HG02970 (cell line): ENCODE data around the gene NUP42.
"Not testable (repeated sequence)": the region's sequence is repeated elsewhere in the genome, so short reads cannot be mapped to it uniquely, and the experiment has no call there.

Experiments used
- ATAC-seq: cut with Tn5 transposase; IDR thresholded peaks from one replicate; pipeline ENCODE4 v1.9.1; 2021; ENCODE audit warnings: mild to moderate bottlenecking, moderate library complexity, moderate number of reproducible peaks; ENCODE audit not compliant: unreplicated experiment, low FRiP score

The NUP42 gene

GRCh38 chr7:23197745-23198144 lies 15.9 kb downstream of the NUP42 start:
- ATAC-seq, result not testable (repeated sequence)

- ATAC-seq, result no peak
These were observed 18.5 kb downstream of the NUP42 start for GRCh38 chr7:23200331-23200730.

GRCh38 chr7:23204241-23204640 lies 22.4 kb downstream of the NUP42 start:
- ATAC-seq, result no peak

- ATAC-seq, result no peak
These were observed 23.7 kb downstream of the NUP42 start for GRCh38 chr7:23205577-23205908.

- ATAC-seq, result no peak
These were observed 24.3 kb downstream of the NUP42 start for GRCh38 chr7:23205909-23206767.

GRCh38 chr7:23207021-23207420 lies 25.2 kb downstream of the NUP42 start:
- no peak for ATAC-seq

GRCh38 chr7:23207884-23208283 lies 26.0 kb downstream of the NUP42 start:
- no peak for ATAC-seq

GRCh38 chr7:23208316-23208715 lies 26.5 kb downstream of the NUP42 start:
- ATAC-seq, result no peak

GRCh38 chr7:23210506-23210905 lies 28.7 kb downstream of the NUP42 start:
- no peak for ATAC-seq

- ATAC-seq, result no peak
These were observed 29.7 kb downstream of the NUP42 start for GRCh38 chr7:23211589-23211988.

GRCh38 chr7:23212395-23212794 lies 30.5 kb downstream of the NUP42 start:
- no peak for ATAC-seq

- no peak for ATAC-seq
These were observed 31.0 kb downstream of the NUP42 start for GRCh38 chr7:23212841-23213240.

GRCh38 chr7:23213755-23214154 lies 31.9 kb downstream of the NUP42 start:
- no peak for ATAC-seq

GRCh38 chr7:23214423-23214822 lies 32.6 kb downstream of the NUP42 start:
- no peak for ATAC-seq

GRCh38 chr7:23214938-23215337 lies 33.1 kb downstream of the NUP42 start:
- ATAC-seq, result no peak

GRCh38 chr7:23216021-23216420 lies 34.2 kb downstream of the NUP42 start:
- ATAC-seq, result no peak

GRCh38 chr7:23218196-23218595 lies 36.3 kb downstream of the NUP42 start:
- no peak for ATAC-seq

GRCh38 chr7:23220690-23221305 lies 39.0 kb downstream of the NUP42 start:
- ATAC-seq, result no peak

- no peak for ATAC-seq
These were observed 40.7 kb downstream of the NUP42 start for GRCh38 chr7:23222439-23223030.

- not testable (repeated sequence) for ATAC-seq
These were observed 42.5 kb downstream of the NUP42 start for GRCh38 chr7:23224364-23224763.

GRCh38 chr7:23226844-23227450 lies 45.1 kb downstream of the NUP42 start:
- ATAC-seq, result no peak
